ENCODE results near the gene GAL3ST2.
"Not testable (repeated sequence)": the region's sequence is repeated elsewhere in the genome, so short reads cannot be mapped to it uniquely, and the experiment has no call there.

The GAL3ST2 gene

DNA sequence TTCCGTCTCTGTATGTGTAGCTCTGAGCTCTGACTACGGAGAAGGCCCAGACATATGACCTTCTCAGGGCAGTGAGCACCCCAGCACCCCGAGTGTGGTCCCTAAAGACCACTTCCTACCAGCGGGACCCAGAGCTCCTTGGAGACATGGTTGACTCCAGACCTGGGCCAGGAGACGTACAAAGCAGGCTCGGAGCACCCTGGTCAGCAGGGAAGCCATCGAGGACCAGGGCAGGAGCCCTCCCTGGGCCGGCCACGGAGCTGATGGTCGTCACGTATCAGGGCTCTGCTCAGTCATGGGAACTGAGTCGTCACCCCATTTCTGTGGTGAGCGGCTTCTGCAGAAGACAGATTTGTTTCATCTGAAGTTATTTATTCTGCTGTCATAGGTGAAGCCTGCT lies 19.6 kb downstream of the GAL3ST2 start:
- DNase-seq, result no peak

DNA sequence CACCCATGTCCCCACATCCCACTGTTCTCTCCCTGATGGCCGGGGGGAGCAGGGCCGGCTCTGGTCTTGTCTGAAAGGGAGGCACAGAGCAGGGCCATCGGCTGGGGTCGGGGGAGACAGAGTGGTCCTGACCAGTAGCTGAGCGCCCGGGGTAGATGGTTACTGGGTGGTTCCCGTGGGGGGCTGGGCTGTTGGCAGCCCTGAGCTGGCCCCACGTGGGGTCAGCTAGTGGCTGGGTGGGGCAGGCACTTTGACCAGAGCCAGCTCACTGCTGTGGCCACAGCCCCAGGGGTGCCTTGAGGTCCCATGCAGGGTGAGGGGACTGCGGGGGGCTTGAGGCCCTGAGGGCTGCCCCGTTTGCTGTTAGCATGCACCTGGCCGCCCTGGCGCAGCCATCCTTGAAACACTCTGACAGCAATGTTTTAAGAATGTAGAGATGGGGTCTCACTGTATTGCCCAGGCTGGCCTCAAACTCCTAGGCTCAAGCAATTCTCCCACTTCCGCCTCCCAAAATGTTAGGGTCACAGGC lies 20.1 kb downstream of the GAL3ST2 start:
- no peak for DNase-seq

DNA sequence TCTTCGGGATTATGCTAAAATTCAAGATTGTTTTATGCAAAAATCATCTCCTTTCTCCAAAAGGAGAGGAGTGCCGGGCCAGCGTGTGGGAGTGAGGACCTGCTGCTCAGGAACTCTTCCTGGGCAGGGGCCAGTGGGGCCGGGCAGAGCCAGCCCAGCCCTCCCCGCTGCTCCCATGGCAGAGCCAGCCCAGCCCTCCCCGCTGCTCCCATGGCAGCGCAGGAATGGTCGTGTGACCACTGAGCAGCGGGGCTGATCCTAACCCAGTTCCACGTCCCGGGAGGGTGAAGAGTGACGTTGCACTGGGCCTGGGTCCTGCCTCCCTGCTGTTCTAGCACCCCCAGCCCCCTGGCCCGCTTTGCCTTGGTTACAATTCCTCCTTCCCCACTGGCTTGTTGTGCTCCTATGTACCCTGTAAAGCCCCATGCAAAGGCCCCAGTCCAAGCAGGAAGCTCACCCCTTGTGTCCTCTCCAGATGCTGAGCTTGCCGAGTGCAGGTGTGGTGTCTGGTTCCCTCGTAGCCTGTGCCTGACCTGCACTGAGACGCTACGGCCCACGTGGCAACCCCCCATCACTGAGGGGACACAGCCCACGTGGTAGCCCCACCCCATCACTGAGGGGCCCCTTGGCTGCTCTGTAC lies 20.9 kb downstream of the GAL3ST2 start:
- no peak for DNase-seq

DNA sequence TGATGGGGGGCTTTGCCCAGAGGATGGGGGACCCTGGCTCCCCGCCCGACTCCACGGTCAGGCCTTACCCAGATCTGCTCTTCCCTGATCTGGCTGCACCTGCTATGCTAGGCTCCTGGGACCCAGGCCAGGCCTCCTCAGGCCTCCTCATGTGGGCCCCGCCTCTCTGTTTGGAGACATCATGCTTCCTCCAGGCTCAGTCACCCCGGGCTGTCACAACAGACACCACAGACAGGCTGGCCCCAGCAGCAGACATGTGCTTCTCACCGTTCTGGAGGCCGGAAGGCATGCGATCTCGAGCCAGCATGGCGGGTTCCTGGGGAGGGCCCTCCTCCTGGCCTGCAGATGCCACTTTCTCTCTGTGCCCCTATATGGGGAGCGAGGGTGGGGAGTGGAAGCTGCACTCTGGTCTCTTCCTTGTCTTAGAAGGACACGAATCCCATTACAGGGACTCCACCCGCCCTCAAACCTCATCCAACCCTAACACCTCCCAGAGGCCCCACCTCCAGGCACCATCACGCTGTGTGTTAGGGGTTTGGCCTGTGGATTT lies 21.5 kb downstream of the GAL3ST2 start:
- DNase-seq, result no peak

DNA sequence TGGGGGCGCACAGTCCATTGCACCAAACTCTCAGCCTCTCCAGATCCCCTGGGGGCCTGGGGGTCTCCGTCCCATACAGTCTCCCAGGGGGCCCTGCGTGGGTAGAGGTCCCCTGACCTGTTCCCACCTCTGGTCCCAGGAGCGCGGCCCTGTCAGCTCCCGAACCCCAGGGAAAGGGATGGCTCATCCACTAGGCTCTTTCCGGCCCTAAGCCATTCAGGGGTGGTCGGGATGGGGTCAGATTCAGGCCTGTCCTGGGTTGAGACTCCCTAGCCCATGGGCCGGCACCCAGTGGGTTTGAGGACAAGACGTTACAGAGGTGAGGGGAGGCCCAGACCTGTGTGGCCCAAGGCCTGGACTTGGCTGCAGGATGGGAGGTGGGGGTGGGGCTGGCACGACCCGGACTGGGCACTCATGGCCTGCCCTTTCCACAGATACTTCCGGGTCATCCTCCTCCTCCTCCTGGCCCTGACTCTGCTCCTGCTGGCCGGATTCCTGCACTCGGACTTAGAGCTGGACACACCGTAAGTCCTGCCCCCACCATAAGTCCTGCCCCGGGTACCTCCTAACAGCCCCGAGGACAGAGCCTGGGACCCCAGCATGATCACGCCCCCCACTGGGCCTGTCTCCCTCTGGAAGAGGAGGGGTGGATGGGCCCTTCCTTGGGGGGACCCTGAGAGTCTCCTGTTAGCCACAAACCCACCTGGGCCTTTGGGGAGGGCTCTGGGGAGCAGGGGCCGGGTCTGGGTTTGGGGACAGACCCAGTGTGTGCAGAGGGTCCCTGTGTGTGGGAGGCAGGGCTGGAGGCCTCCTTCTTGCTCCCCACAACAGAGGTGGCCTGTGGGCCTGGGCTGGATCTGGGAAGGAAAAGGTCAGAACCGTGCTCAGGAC lies 22.3 kb downstream of the GAL3ST2 start:
- DNase-seq, result no peak

DNA sequence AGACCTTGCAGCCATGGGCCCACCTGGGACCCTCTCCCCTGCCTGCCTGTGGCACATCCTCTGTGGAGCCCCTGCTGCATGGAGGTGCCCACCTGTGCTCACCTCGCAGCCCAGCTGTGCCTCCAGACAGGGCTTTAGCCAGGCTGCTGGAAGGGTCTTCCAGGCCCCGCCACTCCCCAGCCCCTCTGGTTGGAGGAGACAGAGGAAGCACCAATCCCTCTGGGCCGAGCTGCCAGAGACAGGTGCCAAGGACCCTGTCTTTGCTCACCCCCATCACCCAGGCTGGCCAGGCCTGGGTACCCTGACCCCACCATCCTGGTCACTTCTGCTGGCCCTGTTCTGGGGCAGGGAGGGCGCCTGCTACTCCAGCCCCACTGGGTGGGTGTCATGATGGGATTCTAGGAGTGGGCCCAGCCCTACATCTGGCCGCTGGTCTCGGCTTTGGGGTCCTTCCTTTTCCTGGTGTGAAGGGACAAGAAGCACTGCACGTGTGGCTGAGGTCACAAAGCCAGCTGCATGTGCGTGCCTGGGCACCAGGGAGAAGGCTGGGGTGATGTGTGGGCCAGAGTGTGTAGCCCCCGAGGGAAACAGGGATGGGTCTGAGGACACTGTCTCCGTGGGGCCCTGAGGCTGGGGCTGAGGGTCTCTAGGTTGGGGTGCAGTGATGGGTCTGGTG lies 23.0 kb downstream of the GAL3ST2 start:
- DNase-seq, result no peak

DNA sequence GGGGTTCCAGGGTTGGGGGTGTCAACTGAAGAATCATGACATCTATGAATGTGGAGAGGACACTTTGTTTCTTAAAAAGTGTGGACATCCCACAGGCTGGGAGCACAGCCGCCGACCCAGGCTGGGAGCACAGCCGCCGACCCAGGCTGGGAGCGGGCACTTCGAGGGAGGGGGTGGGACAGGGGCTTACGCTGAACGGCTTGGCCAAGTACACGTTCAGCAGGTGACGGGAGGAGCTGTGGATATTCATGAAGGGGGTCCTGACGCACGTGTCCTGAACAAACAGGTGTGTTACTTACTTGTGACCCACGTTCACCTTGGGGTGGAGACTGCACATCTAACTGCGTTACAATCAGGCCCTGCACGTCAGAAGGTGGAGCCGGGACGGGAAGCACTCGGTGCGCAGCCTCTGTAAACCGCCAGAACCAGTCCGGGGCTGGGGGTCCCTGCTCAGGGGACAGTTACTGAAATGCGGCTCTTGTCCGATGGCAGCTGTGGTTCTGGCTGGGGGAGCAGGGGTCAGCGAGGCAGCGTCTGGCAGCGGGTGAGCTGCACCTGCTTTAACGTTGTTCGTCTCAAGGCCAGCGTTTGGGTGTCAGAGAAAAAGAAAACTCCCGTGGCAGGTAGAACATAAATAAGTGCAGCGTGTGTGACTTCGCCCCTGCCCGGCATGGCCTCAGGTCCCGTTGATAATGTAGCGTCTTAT lies 23.7 kb downstream of the GAL3ST2 start:
- not testable (repeated sequence) for DNase-seq

DNA sequence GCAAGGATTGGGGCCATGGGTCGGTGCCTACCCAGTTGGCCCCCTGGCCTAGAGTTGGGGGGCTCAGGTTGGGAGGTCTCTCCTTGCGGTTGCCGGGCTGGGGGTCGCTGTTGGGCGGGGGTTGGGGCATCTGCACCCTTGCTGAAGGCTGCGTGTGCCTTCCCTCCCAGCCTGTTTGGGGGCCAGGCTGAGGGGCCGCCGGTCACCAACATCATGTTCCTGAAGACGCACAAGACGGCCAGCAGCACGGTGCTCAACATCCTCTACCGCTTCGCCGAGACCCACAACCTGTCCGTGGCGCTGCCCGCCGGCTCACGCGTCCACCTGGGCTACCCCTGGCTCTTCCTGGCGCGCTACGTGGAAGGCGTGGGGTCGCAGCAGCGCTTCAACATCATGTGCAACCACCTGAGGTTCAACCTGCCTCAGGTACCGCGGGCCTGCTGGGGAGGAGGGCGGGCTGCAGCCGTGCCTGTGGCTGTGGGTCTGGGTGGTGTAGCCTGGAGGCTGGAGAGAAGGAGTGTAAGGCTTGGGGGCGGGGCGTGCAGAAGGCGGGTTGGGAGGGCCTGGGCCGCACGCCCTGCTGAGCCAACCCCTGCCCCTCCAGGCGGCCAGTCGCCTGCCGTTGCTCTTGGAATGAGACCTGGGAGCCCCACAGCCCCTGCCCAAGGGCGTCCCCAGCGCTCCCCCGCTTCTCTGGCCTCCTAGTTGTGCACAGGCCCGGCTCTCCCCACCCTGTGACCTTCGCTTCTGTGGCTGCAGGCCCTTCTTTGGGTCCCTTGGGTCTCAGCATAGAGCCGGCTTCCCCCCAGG lies 25.2 kb downstream of the GAL3ST2 start:
- no peak for DNase-seq

DNA sequence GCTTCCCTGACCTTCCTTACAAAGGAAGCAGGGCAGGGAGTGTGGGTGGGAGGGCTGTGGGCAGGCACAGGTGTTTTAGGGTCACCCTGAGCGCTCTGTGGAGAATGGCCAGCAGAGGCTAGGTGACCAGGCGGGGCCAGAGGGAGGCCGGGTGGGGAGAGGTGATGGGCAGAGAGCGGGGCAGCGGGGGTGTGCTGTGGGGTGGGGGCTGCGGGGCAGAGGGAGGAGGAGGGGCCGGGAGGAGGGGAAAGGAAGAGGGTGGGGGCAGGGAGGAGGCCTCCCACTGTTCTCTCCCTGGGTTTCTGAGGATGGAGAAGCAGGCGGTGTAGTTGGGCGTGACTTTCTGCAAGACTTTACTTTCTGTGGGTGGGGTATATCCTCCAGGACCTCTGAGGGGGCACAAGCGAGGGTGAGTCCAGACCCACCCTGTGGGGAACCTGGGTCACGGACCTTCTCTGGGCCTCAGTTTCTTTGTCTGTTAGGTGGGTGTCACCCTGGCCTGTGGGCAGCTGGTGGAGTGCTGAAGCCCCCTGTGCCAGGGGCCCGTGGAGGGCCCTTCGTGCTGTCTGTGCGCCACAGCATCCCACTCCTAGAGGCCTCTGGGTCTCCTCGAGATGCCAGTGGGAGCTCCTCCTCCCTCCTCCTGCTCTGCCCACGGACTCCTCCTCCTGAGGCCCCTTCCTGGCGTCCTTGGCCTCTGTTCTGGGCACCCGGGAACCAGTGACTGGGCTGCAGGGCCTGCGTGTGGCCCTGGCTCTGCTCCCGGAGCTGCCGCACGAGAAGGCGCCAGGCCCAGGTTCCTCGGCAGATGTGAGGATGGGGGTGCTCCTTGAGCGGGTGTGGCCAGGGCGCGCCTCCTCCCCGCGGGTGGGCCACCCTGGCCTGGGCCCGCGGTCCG lies 26.0 kb downstream of the GAL3ST2 start:
- no peak for DNase-seq

DNA sequence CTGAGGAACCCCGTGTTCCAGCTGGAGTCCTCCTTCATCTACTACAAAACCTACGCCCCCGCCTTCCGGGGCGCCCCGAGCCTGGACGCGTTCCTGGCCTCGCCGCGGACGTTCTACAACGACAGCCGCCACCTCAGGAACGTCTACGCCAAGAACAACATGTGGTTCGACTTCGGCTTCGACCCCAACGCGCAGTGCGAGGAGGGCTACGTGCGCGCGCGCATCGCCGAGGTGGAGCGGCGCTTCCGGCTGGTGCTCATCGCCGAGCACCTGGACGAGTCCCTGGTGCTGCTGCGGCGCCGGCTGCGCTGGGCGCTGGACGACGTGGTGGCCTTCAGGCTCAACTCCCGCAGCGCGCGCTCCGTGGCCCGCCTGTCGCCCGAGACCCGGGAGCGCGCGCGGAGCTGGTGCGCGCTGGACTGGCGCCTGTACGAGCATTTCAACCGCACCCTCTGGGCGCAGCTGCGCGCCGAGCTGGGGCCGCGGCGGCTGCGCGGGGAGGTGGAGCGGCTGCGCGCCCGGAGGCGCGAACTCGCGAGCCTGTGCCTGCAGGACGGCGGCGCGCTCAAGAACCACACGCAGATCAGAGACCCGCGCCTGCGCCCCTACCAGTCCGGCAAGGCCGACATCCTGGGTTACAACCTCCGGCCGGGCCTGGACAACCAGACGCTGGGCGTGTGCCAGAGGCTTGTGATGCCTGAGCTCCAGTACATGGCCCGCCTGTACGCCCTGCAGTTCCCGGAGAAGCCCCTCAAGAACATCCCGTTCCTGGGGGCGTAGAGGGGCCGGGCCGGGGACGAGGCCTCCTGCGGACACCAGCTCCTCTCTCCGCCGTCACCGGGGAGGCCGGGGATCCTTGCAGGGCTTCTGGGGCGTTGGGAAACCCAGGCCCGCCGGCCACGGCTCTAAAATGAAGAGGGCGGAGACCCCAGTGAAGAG lies 27.0 kb downstream of the GAL3ST2 start:
- DNase-seq, result peak; percentile 49

DNA sequence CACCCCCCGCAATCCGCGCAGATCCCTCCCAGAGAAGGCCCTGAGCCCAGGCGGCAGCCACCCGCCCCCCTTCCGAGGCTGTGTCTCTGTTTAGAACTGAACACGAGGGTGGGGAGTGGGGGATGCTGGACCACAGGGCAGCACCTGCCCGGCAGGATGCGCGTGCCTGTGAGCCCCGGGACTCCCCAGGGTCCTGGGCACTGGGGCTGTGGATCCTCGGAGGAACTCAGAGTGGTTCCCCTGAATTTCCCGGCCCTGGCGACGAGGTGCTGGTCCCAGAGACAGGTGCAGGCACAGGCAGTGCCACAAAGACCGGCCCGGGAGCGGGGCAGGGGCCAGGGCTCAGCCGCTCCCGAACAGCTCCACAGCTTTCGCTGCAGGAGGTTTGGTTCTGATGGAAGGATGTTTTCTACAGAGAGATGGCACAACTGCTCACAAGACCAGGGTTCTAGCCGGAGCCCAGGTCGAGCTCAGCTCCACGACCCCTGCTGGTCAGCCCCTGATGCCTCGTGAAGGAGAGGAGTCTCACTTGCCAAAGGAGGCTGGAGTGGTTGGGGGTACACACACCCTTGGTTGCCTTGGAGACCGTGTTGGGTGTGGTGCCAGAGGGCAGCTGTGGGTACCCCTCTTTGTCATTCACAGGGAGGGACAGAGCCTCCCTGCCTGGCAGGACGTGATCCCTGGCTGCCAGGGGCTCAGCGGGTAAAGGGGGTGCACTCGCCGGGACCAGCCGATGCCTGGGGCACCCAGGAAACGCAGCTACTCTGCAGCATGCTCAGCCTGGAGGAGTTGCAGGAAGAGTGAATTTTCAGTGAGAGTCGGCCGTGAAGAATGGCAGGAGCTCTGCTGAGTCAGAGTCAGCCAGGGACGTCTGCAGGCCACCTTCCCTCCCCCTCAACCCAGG lies 28.0 kb downstream of the GAL3ST2 start:
- DNase-seq, result peak; percentile 72

DNA sequence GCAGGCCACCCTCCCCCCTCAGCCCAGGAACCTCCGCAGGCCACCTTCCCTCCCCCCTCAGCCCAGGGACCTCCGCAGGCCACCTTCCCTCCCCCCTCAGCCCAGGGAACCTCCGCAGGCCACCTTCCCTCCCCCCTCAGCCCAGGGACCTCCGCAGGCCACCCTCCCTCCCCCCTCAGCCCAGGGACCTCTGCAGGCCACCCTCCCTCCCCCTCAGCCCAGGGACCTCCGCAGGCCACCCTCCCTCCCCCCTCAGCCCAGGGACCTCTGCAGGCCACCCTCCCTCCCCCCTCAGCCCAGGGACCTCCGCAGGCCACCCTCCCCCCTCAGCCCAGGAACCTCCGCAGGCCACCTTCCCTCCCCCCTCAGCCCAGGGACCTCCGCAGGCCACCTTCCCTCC lies 29.6 kb downstream of the GAL3ST2 start:
- DNase-seq, result peak; percentile 30

DNA sequence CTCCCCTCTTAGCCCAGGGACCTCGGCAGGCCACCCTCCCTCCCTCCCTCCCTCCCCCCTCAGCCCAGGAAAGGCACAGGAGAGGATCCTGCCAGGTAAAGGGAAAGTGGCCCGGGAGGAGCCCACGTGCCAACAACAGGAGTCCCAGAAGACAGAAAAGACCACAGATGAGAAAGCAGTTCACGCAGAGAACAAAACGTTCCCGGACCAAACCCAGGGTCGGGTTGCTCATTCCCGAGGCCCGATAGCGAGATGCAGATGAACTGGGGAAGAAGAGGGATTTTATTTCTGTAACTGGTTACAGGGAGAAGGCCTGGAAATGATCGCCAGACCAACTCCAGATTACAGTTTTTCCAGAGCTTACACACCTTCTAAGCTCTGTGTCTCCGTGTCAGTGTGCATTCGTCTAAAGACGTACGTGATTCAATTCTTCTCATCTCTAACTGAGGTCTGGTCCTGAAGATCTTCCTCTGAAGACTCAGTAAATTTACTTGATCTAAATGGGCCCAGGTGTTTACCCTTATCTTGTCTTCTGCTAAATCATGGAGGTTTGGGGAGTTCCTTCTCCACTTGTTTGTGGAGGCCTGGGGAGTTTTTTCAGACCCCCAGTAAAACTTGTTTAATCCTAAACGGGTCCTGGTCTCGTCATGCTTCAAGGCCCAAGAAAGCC lies 31.6 kb downstream of the GAL3ST2 start:
- DNase-seq, result peak; percentile 15

DNA sequence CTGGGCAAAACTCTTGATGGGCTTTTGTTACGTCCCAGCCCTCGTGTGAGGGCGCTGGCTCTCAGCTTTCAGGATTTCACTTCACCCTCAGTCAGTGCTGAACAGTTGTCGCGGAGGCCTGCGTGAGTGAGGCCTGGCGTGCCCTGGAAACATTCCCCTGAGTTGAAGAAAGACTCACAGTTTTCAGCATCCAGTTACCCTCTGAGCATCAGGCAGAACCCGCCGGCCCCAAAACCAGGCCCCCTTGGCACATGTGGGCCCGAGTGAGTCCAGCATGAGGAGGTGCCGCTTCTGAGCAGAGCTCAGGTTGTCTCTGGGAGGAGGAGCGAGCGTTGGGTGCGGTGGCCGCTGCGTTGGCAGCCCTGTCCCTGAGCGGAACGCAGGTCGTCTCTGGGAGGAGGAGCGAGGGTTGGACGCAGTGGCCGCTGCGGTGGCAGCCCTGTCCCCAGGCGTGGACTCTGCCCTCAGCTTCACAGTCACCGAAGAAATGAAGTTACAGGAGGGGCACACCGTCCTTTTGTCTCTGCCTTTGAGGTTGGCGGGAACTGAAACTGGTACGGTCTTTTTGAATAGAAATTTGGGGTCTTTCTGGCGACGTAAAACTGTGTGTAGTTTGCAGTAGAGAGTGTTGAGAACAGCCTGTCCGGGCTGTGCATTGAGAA lies 32.2 kb downstream of the GAL3ST2 start, which contains the start of gene NEU4:
Gene NEU4, plus strand, starts transcription at position 473 of the 662 bp plus-strand sequence. CDS start 5,292 bp downstream, outside the sequence.
- no peak for DNase-seq

DNA sequence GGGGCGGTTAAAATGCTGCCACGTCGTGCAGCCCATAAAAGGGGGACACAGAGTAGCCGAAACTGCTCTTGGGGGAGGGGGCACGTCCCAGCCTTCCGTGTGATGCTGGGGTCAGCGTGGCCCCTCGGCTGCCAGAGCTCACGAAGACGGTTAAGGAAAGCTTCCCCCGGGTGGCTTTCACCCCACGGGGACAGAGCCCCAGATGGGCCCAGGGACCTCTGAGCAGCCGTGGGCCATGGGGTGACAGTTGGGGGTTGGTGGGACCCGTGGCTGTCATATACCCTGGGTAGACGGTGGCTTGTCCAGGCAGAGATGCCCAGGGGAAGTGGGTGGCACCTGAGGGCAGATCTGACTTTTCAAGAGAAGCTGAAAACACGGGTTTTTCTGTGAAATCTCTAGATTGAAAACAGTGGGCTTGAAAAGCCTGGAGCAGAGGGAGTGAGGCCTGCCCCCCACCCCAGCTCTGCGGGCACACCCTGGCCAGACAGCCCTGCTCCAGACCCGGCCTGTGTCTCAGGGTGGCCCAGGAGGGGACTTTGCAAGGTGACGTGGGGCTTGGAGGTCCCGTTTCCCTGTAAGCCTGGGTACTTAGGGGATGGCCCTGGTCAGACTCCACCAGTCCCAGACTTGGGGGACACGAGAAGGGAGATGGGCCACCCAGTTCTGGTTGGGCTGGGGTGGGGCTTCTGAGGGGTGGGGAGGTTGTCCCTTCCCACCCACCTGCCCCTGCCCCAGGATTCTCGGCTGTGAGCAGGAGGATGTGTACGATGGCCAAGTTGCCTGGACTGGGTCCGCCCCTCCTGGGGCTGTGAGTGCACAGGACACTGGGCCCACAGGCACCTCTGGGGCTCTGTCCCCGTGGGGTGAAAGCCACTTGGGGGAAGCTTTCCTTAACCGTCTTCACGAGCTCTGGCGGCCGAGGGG lies 33.0 kb downstream of the GAL3ST2 start:
- no peak for DNase-seq

All from fibroblast of skin of right biceps (primary cell).